Right lobe of liver (tissue), 4 donors: ENCODE results near the gene PHF21B.
"Not testable (repeated sequence)": the region's sequence is repeated elsewhere in the genome, so short reads cannot be mapped to it uniquely, and the experiment has no call there.

Experiments used
- POLR2A ChIP-seq: fragments of 450-650 bp; IDR thresholded peaks from one replicate; pipeline ENCODE4 v1.6.1; 2017; ENCODE audit warnings: antibody characterized with exemption, mild to moderate bottlenecking
- TF ChIP-seq, protein P1 (sequence below), 4 donors: fragments of 200-600 bp in 3 of 4; fragments of 450-650 bp in 1 of 4; IDR thresholded peaks; one replicate each; pipeline versions ENCODE4 v1.5.1 to v1.8.0; 2016 to 2022; ENCODE audit warnings: antibody characterized with exemption in 4 of 4, mild to moderate bottlenecking in 2 of 4
- donor health status: DM: no; HTN: no; CAD: no.
- donor health status: DM: no; HTN: no; CAD: no.
- donor health status: DM: no; HTN: yes; CAD: no.

DNA sequence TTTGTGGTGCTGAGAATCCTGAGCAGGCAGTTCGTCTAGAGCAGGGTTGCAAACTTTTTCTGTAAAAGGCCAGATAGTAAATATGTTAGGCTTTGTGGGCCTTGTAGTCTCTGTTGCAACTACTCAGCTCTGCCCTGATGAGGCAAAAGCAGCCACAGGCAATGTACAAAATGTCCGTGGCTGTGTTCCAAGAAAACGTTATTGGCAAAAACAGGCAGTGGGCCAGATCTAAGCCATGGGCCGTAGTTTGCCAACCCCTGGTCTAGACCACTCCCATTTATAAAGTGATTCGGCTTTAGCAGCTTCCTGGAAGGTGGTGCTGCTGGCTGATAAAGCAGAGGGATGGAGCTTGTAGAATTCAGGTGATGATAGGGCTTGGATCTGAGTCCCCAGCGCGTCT, 151.0 kb downstream of the PHF21B start:
- TF ChIP-seq, protein P1, sequence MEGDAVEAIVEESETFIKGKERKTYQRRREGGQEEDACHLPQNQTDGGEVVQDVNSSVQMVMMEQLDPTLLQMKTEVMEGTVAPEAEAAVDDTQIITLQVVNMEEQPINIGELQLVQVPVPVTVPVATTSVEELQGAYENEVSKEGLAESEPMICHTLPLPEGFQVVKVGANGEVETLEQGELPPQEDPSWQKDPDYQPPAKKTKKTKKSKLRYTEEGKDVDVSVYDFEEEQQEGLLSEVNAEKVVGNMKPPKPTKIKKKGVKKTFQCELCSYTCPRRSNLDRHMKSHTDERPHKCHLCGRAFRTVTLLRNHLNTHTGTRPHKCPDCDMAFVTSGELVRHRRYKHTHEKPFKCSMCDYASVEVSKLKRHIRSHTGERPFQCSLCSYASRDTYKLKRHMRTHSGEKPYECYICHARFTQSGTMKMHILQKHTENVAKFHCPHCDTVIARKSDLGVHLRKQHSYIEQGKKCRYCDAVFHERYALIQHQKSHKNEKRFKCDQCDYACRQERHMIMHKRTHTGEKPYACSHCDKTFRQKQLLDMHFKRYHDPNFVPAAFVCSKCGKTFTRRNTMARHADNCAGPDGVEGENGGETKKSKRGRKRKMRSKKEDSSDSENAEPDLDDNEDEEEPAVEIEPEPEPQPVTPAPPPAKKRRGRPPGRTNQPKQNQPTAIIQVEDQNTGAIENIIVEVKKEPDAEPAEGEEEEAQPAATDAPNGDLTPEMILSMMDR (IDR thresholded peaks at IDR 0.05): not testable (repeated sequence)
- not testable (repeated sequence) for TF ChIP-seq POLR2A
